ENCODE results near the gene CR1. TPM values are rescaled to one million over a fixed set of nuclear protein-coding genes. Genes with fewer than 3 reads are reported as not detected.
"Not testable (repeated sequence)": the region's sequence is repeated elsewhere in the genome, so short reads cannot be mapped to it uniquely, and the experiment has no call there.

The CR1 gene
- total RNA-seq, 1 donor from 2014 or later = 0.09 TPM

DNA sequence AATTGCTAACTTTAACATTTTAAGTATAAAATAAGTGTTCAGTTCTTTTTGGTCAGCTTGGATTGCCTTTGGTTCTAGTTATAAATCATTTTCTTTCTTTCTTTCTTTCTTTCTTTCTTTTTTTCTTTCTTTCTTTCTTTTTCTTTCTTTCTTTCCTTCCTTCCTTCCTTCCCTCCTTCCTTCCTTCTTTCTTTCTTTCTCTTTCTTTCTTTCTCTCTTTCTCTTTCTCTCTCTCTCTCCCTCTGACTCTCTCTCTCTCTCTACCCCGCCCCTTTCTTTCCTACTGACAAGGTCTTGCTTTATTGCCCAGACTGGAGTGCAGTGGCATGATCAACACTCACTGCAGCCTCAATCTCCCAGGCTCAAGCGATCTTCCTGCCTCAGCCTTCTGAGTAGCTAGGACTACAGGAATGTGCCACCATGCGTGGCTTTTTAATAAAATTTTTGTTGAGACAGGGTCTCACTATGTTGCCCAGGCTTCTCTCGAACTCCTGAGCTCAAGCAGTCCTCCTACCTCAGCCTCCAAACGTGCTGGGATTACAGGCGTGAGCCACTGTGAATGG lies 187.0 kb downstream of the CR1 start:
- H3K27me3 Mint-ChIP-seq (ENCODE audit: low read depth, unreplicated experiment); H3K27ac ChIP-seq (ENCODE audit: low read depth, low read length); H3K4me3 Mint-ChIP-seq (ENCODE audit: unreplicated experiment); H3K36me3 Mint-ChIP-seq (ENCODE audit: low read depth, unreplicated experiment); H3K4me3 ChIP-seq (ENCODE audit: insufficient read depth, low read depth, low read length); H4K20me1 ChIP-seq (ENCODE audit: insufficient read depth, low read length); DNase-seq (ENCODE audit: low read depth); H3K4me2 ChIP-seq (ENCODE audit: low read length); H3K4me1 ChIP-seq (ENCODE audit: insufficient read depth, low read length); FAIRE-seq; H3K36me3 ChIP-seq (ENCODE audit: insufficient read depth, low read length); H3K79me2 ChIP-seq (ENCODE audit: insufficient read depth, low read length); H3K27ac Mint-ChIP-seq (ENCODE audit: unreplicated experiment); H3K9me3 Mint-ChIP-seq (ENCODE audit: unreplicated experiment); H3K27me3 ChIP-seq (ENCODE audit: insufficient read depth, low read length); H3K9me3 ChIP-seq (ENCODE audit: insufficient read depth, low read depth, low read length); H3K9ac ChIP-seq (ENCODE audit: low read length); H2AFZ ChIP-seq (ENCODE audit: low read depth, low read length): not testable (repeated sequence)
- peaks cover 25% of the 10 kb centered on the region for H3K4me1 Mint-ChIP-seq (ENCODE audit: low read depth, unreplicated experiment)

DNA sequence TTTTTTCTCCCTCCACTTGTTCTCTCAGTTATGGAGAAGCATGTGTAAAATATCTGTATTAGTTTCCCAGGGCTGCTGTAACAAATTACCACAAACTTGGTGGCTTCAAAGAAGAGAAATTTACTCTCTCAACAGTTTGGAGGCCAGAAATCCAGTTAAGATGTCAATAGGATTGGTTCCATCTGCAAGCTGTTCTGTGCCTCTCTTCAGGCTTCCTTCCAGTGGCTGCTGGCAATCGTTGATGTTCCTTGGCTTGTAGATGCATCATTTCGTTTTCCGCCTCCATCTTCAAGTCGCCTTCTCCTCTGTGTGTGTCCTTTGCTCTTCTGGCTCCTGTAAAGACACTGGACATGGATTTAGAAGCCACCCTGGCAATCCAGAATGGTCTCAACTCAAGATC lies 194.6 kb downstream of the CR1 start:
- not testable (repeated sequence) for H3K27ac ChIP-seq (ENCODE audit: low read depth, low read length); H3K36me3 Mint-ChIP-seq (ENCODE audit: low read depth, unreplicated experiment); H2AFZ ChIP-seq (ENCODE audit: low read depth, low read length); H3K4me2 ChIP-seq (ENCODE audit: low read length); H3K4me3 ChIP-seq (ENCODE audit: insufficient read depth, low read depth, low read length); H3K9me3 ChIP-seq (ENCODE audit: insufficient read depth, low read depth, low read length); H3K9me3 Mint-ChIP-seq (ENCODE audit: unreplicated experiment); H3K27me3 Mint-ChIP-seq (ENCODE audit: low read depth, unreplicated experiment); H3K4me1 ChIP-seq (ENCODE audit: insufficient read depth, low read length); H3K4me1 Mint-ChIP-seq (ENCODE audit: low read depth, unreplicated experiment); H3K36me3 ChIP-seq (ENCODE audit: insufficient read depth, low read length); H3K79me2 ChIP-seq (ENCODE audit: insufficient read depth, low read length); H4K20me1 ChIP-seq (ENCODE audit: insufficient read depth, low read length); H3K27ac Mint-ChIP-seq (ENCODE audit: unreplicated experiment); H3K4me3 Mint-ChIP-seq (ENCODE audit: unreplicated experiment); DNase-seq (ENCODE audit: low read depth); H3K9ac ChIP-seq (ENCODE audit: low read length); H3K27me3 ChIP-seq (ENCODE audit: insufficient read depth, low read length)
- peak; percentile 62 for FAIRE-seq

DNA sequence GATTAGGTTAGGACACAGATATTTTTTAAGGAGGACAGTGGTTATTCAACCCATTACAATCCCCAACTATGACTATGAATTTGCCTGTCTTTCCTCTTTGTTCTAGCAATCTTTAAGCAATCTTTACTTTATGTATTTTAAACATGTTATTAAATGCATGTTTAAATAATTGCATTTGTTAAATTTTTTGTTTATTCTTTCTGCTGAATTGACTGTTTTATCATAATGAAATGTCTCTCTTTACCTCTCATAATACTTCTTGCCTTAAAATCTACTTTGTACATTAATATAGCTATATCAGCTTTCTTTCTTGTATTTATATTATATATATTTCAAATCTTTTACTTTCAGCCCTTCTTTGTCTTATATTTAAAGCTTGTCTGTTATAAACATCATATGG lies 195.1 kb downstream of the CR1 start:
- Histone ChIP-seq H3K27me3 (ENCODE audit: insufficient read depth, low read length) (no peaks in the 10 kb centered on the region), H3K4me2 (ENCODE audit: low read length) (no peak overlapping the region), H3K27ac (ENCODE audit: low read depth, low read length) (no peak overlapping the region), H3K36me3 (ENCODE audit: insufficient read depth, low read length) (no peaks in the 10 kb centered on the region), H3K4me1 (ENCODE audit: insufficient read depth, low read length) (no peaks in the 10 kb centered on the region), H3K9ac (ENCODE audit: low read length) (no peak overlapping the region), H3K79me2 (ENCODE audit: insufficient read depth, low read length) (no peaks in the 10 kb centered on the region), H2AFZ (ENCODE audit: low read depth, low read length) (no peak overlapping the region), H4K20me1 (ENCODE audit: insufficient read depth, low read length) (no peaks in the 10 kb centered on the region), H3K9me3 (ENCODE audit: insufficient read depth, low read depth, low read length) (no peaks in the 10 kb centered on the region), H3K4me3 (ENCODE audit: insufficient read depth, low read depth, low read length) (no peak overlapping the region)
- peaks cover 2% of the 10 kb centered on the region for H3K4me1 Mint-ChIP-seq (ENCODE audit: low read depth, unreplicated experiment)
- peaks cover 1% of the 10 kb centered on the region for H3K27me3 Mint-ChIP-seq (ENCODE audit: low read depth, unreplicated experiment)
- peaks cover 2% of the 10 kb centered on the region for H3K9me3 Mint-ChIP-seq (ENCODE audit: unreplicated experiment)
- no peak overlapping the region for H3K27ac Mint-ChIP-seq (ENCODE audit: unreplicated experiment)
- FAIRE-seq (no peak), DNase-seq (ENCODE audit: low read depth) (no peak)
- no peak overlapping the region for H3K4me3 Mint-ChIP-seq (ENCODE audit: unreplicated experiment)
- TF ChIP-seq, protein P1, sequence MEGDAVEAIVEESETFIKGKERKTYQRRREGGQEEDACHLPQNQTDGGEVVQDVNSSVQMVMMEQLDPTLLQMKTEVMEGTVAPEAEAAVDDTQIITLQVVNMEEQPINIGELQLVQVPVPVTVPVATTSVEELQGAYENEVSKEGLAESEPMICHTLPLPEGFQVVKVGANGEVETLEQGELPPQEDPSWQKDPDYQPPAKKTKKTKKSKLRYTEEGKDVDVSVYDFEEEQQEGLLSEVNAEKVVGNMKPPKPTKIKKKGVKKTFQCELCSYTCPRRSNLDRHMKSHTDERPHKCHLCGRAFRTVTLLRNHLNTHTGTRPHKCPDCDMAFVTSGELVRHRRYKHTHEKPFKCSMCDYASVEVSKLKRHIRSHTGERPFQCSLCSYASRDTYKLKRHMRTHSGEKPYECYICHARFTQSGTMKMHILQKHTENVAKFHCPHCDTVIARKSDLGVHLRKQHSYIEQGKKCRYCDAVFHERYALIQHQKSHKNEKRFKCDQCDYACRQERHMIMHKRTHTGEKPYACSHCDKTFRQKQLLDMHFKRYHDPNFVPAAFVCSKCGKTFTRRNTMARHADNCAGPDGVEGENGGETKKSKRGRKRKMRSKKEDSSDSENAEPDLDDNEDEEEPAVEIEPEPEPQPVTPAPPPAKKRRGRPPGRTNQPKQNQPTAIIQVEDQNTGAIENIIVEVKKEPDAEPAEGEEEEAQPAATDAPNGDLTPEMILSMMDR (IDR thresholded peaks at IDR 0.05; ENCODE audit: insufficient read depth, low read depth, low read length) = no peak
- no peak for TF ChIP-seq EZH2 (IDR thresholded peaks at IDR 0.05; ENCODE audit: insufficient read depth, low read length)
- H3K36me3 Mint-ChIP-seq (ENCODE audit: low read depth, unreplicated experiment) = no peaks in the 10 kb centered on the region

Other genes starting within 250 kb of the CR1 start
- 18.7 and 27.3 TPM in 2 replicates for gene CD55, start 174.5 kb upstream of the CR1 start, total RNA-seq
- 0.07 and 0.09 TPM in 2 replicates for gene CR2, start 41.8 kb upstream of the CR1 start, total RNA-seq
- not detected in 2 replicates for gene CR1L, start 149.0 kb downstream of the CR1 start, total RNA-seq